Activated T-helper 1 cell treated with anti-CD3 and anti-CD28 coated beads, Interleukin-2, amount 50 U/mL, for 16 hours (primary cell): Measurements from ENCODE around the gene RHBDD2.

Source experiments
- DNase-seq, 2 donors: peaks; one replicate each; pipeline ENCODE4 v3.0.0-alpha.2; 2020; ENCODE audit warnings: low read depth in 1 of 2, low spot score in 1 of 2

The RHBDD2 gene

GRCh38 chr7:75916259-75916658 lies 37.4 kb downstream of the RHBDD2 start:
- no peak for DNase-seq

- DNase-seq, result no peak
Observed at GRCh38 chr7:75916685-75917634, 38.1 kb downstream of the RHBDD2 start.

- DNase-seq, result no peak
Observed at GRCh38 chr7:75920431-75921161, 41.8 kb downstream of the RHBDD2 start.

- no peak for DNase-seq
Observed at GRCh38 chr7:75921479-75921878, 42.6 kb downstream of the RHBDD2 start.

- no peak for DNase-seq
Observed at GRCh38 chr7:75922966-75923603, 44.3 kb downstream of the RHBDD2 start.

- no peak for DNase-seq
Observed at GRCh38 chr7:75924256-75924655, 45.4 kb downstream of the RHBDD2 start.

DNA sequence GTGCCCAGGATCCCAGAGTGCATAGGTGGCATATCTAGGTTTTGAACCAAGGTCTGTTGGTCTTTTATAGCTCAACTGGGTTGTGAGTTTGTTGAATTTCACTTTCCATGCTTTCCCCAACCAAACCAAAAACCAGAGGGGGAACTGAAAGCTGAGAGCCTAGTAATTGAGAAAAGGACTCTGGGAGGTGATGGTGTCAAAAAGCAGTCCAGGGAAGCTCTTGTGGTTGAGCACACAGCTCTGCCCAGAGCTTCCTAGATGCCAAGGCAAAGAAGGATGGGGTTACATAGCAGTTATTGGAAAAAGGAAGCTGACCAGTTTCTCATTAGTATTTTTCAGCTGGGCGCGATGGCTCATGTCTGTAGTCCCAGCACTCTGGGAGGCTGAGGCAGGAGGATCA lies 46.1 kb downstream of the RHBDD2 start:
- no peak for DNase-seq

DNA sequence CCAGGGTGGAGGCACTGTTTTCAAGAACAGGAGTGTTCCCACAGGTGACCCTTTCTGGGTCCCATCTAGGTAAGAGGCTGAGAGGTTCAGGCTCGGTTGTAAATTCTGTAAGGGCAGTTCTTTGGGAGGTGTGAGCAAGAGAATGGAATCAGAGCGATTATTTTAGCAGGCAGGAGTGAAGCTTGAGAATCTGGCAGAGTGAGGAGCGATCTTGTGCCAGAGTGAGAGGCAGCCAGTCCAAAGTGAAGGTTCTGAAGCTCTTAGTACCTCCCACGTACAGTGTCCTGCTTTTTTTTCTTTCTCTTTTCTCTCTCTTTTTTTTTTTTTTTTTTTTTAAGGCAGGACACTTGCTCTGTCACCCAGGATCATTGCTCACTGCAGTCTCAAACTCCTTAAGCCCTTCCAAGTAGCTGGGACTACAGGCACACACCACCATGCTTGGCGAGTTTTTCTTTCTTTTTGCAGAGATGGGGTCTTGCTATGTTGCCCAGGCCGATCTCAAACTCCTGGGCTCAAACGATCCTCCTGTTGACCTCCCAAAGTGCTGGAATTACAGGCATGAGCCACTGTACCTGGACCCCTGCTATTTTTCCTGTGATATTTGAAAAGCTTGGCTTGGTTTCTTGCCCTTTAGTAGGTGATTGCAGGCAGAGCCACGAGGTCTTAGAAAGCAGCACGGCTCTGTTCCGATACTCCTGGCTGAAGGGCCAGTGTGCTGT lies 47.0 kb downstream of the RHBDD2 start:
- DNase-seq, result no peak

GRCh38 chr7:75928568-75928914 lies 49.7 kb downstream of the RHBDD2 start:
- no peak for DNase-seq

DNA sequence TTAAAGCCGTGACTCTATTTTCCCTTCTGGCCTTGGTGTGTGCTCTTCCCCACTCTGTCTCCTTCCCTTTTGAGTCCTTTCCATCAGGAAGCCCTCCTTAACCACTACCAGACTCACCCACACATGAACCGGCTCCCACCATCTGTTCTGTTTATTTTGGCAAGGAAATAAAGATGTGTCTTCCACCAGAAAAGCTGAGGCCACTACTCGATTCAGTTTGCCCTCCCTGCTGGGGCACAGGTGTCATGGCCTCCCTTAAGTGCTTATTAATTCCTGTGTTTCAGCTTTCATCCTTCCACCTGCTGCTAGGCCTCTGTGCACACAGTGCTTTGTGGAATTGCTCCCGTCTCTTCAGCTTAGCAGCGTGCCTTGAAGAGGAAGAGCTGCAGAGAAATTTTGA lies 52.8 kb downstream of the RHBDD2 start:
- no peak for DNase-seq

DNA sequence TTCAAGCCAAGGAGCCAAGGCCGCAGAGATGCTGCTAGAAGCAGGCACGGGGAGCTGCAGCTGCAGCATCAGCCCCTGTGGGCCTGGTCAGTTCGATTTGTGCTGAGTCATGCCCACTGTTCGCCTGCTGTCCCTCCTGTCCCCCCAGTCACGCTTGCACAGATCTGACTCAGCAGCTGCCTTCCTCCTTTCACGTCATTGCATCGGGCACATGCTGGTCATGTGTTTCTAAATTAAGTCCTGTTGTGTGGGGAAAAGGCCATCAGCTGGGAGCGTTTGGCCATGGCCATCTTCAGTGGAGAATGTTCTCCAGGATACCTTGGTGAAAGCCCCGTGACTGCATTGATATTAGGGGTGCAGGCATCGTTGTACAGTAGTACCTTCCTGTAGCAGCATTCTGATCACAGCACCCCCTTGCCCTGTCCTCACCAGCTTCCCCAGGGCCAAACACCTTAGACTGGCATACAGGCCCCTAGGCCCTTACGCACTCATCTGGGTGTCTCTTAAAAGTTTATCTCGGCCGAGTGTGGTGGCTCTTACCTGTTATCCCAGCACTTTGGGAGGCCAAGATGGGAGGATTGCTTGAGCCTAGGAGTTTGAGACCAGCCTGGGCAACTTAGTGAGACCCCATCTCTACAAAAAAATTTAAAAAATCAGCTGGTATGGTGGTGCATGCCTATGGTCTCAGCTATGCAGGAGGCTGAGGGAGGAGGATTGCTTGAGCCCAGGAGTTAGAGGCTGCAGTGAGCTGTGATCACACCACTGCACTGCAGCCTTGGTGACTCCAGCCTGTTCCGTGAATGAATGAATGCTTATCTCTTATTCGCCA lies 59.3 kb downstream of the RHBDD2 start:
- DNase-seq, result no peak
